ENCODE measurements around the gene AKR1E2. TPM values are rescaled to one million over a fixed set of nuclear protein-coding genes. Genes with fewer than 3 reads are reported as not detected.

Gene AKR1E2
- total RNA-seq, 1 experiment from 2014 or later = 1.2 TPM

Other genes starting within 250 kb of the AKR1E2 start
- 5.2 and 74.0 TPM in 2 replicates for gene AKR1C1, start 137.2 kb downstream of the AKR1E2 start, total RNA-seq (2014; rRNA removed; shearing (Covaris generic); ENCODE audit: low replicate concordance)
- gene AKR1C2, start 177.7 kb downstream of the AKR1E2 start, total RNA-seq (2014; rRNA removed; shearing (Covaris generic); ENCODE audit: low replicate concordance) = 0.94 and 2.5 TPM in 2 replicates